Ecto neural progenitor cell (in vitro differentiated cells): Measurements from ENCODE around the gene TBC1D14.

Experiments
- DNase-seq: peaks from one replicate; pipeline ENCODE4 v3.0.0-alpha.2; 2018; ENCODE audit warnings: low spot score

The TBC1D14 gene

GRCh38 chr4:7044137-7044930 is 134.7 kb downstream of the TBC1D14 start:
- DNase-seq, result no peak

- DNase-seq, result no peak
Measured at GRCh38 chr4:7045553-7045952, 135.9 kb downstream of the TBC1D14 start.

GRCh38 chr4:7045961-7046921 is 136.6 kb downstream of the TBC1D14 start:
- DNase-seq, result no peak

- no peak for DNase-seq
Measured at GRCh38 chr4:7046971-7047370, 137.3 kb downstream of the TBC1D14 start.

- DNase-seq, result no peak
Measured at GRCh38 chr4:7048642-7049041, 139.0 kb downstream of the TBC1D14 start.

- no peak for DNase-seq
Measured at GRCh38 chr4:7049295-7049694, 139.7 kb downstream of the TBC1D14 start.

GRCh38 chr4:7049739-7050138 is 140.1 kb downstream of the TBC1D14 start:
- DNase-seq, result no peak

GRCh38 chr4:7050481-7051143 is 141.0 kb downstream of the TBC1D14 start:
- no peak for DNase-seq

- DNase-seq, result no peak
Measured at GRCh38 chr4:7051144-7051495, 141.5 kb downstream of the TBC1D14 start.

GRCh38 chr4:7051905-7052304 is 142.3 kb downstream of the TBC1D14 start:
- DNase-seq, result no peak

GRCh38 chr4:7052313-7052712 is 142.7 kb downstream of the TBC1D14 start:
- no peak for DNase-seq

GRCh38 chr4:7052923-7053715 is 143.5 kb downstream of the TBC1D14 start:
- DNase-seq, result no peak

GRCh38 chr4:7054106-7054880 is 144.7 kb downstream of the TBC1D14 start:
- DNase-seq, result no peak

GRCh38 chr4:7055111-7055989 is 145.7 kb downstream of the TBC1D14 start:
- DNase-seq, result no peak

GRCh38 chr4:7055990-7056325 is 146.3 kb downstream of the TBC1D14 start:
- no peak for DNase-seq

- no peak for DNase-seq
Measured at GRCh38 chr4:7058792-7059191, 149.2 kb downstream of the TBC1D14 start.

- no peak for DNase-seq
Measured at GRCh38 chr4:7059662-7060061, 150.0 kb downstream of the TBC1D14 start.

GRCh38 chr4:7060346-7061150 is 150.9 kb downstream of the TBC1D14 start:
- no peak for DNase-seq

GRCh38 chr4:7061815-7062214 is 152.2 kb downstream of the TBC1D14 start:
- DNase-seq, result no peak
